Endothelial cell of umbilical vein (primary cell): ENCODE measurements around the gene NEK7. TPM values are rescaled to one million over a fixed set of nuclear protein-coding genes. Genes with fewer than 3 reads are reported as not detected.

ENCODE experiments used
- BruUV-seq: library from RNA; stranded (reverse); fragments of 400-500 nt; replicated peaks from 2 replicates; lab custom pipeline; 2021; lab: Mats Ljungman, UMichigan
- CTCF ChIA-PET: fragments of 300-600, 350-600 bp; sonication (Branson Sonifier 250); formaldehyde crosslinking; loops from one replicate; lab custom pipeline; 2021; ENCODE audit warnings: antibody characterized with exemption, inconsistent platforms; lab: Charles Lee
- POLR2A ChIA-PET: fragments of 300-600, 350-600 bp; sonication (Branson Sonifier 250); formaldehyde crosslinking; loops from one replicate; lab custom pipeline; 2021; ENCODE audit warnings: antibody characterized with exemption, inconsistent platforms; lab: Charles Lee
- DNase-seq: peaks from one replicate; pipeline ENCODE4 v3.0.0-alpha.2; 2011; ENCODE audit warnings: low read depth, low spot score
- FAIRE-seq: peaks from 2 replicates; lab custom pipeline; 2011; peaks lifted over from hg19 to GRCh38; lab: Jason Lieb, UNC
- H2AFZ ChIP-seq: 2 replicates; pipeline ENCODE4 v1.6.0; 2012; ENCODE audit warnings: low read depth, low read length, control low read depth, inconsistent platforms
- H3K27ac ChIP-seq: 2 replicates; pipeline ENCODE4 v1.5.1; 2011; ENCODE audit warnings: low read depth, mild to moderate bottlenecking, control low read depth, low read length, moderate library complexity; ENCODE audit not compliant: insufficient read depth
- H3K27me3 ChIP-seq, 2 experiments: 2 replicates each; pipeline versions ENCODE4 v1.6.0 to v1.6.1; 2011; ENCODE audit warnings: low read length in 2 of 2, mixed read lengths in 1 of 2; ENCODE audit not compliant: control insufficient read depth in 2 of 2, insufficient read depth in 2 of 2
- H3K36me3 ChIP-seq, 2 experiments: 2 replicates in 1 of 2; 3 replicates in 1 of 2; pipeline ENCODE4 v1.5.1; 2011; ENCODE audit warnings: low read length in 2 of 2, mild to moderate bottlenecking in 1 of 2, moderate library complexity in 1 of 2; ENCODE audit not compliant: control insufficient read depth in 2 of 2, insufficient read depth in 2 of 2; ENCODE audit errors: extremely low read depth in 1 of 2
- H3K4me1 ChIP-seq: 3 replicates; pipeline ENCODE4 v1.5.1; 2011; ENCODE audit warnings: mild to moderate bottlenecking, low read length; ENCODE audit not compliant: control insufficient read depth, insufficient read depth; ENCODE audit errors: extremely low read depth
- H3K4me2 ChIP-seq: 2 replicates; pipeline ENCODE4 v1.6.1; 2011; ENCODE audit warnings: low read length, control low read depth, mixed read lengths; ENCODE audit not compliant: insufficient read depth
- H3K4me3 ChIP-seq, 3 experiments: fragments of 200-600 bp in 1 of 3; sonication (generic), shearing (Covaris generic) in 1 of 3; replicated peaks in 1 of 3; 2 replicates each; pipeline ENCODE4 v1.5.1; 2011 to 2016; ENCODE audit warnings: control low read depth in 3 of 3, low read length in 3 of 3, mild to moderate bottlenecking in 2 of 3, inconsistent platforms in 1 of 3, low read depth in 1 of 3, moderate library complexity in 1 of 3; ENCODE audit not compliant: insufficient read depth in 1 of 3
- H3K79me2 ChIP-seq: 2 replicates; pipeline ENCODE4 v1.6.0; 2012; ENCODE audit warnings: low read length, inconsistent platforms; ENCODE audit not compliant: control insufficient read depth, insufficient read depth
- H3K9ac ChIP-seq: replicated peaks from 2 replicates; pipeline ENCODE3; 2011; ENCODE audit warnings: low read length, control low read depth; ENCODE audit not compliant: insufficient read depth; ENCODE audit errors: extremely low read depth
- H3K9me1 ChIP-seq: replicated peaks from 3 replicates; pipeline ENCODE4 v1.6.0; 2011; ENCODE audit warnings: mild to moderate bottlenecking, low read length; ENCODE audit not compliant: control insufficient read depth, insufficient read depth; ENCODE audit errors: extremely low read depth
- H3K9me3 ChIP-seq: replicated peaks from 2 replicates; pipeline ENCODE4 v1.5.1; 2012; ENCODE audit warnings: low read length, inconsistent platforms; ENCODE audit not compliant: control insufficient read depth, insufficient read depth
- H4K20me1 ChIP-seq: replicated peaks from 2 replicates; pipeline ENCODE3; 2011; ENCODE audit warnings: mild to moderate bottlenecking, low read length; ENCODE audit not compliant: control insufficient read depth, insufficient read depth; ENCODE audit errors: extremely low read depth
- EZH2 ChIP-seq: IDR thresholded peaks from 2 replicates; pipeline ENCODE4 v1.6.1; 2012; ENCODE audit warnings: borderline replicate concordance, low read depth, mild to moderate bottlenecking, moderate library complexity, low read length, inconsistent platforms; ENCODE audit not compliant: severe bottlenecking
- GATA2 ChIP-seq: IDR thresholded peaks from 2 replicates; pipeline ENCODE4 v1.7.0; 2011; ENCODE audit warnings: low read depth, mild to moderate bottlenecking, moderate library complexity, mixed read lengths, low read length; ENCODE audit not compliant: insufficient read length, insufficient read depth
- JUN ChIP-seq: IDR thresholded peaks from 2 replicates; pipeline ENCODE4 v1.6.1; 2011; ENCODE audit warnings: borderline replicate concordance, low read depth; ENCODE audit not compliant: insufficient read length, insufficient read depth
- POLR2A ChIP-seq: IDR thresholded peaks from 2 replicates; pipeline ENCODE4 v1.6.1; 2012; ENCODE audit warnings: low read depth, mild to moderate bottlenecking, control low read depth, low read length
- POLR2AphosphoS5 ChIP-seq: IDR thresholded peaks from 2 replicates; pipeline ENCODE4 v1.6.1; 2012; ENCODE audit warnings: low read depth, mild to moderate bottlenecking, control low read depth, low read length, moderate library complexity; ENCODE audit not compliant: insufficient read depth
- dilution Hi-C: fragments of 300-500 bp; cut with MboI; formaldehyde crosslinking; loops from one replicate; pipeline ENCODE4 v1.15.0; 2019; ENCODE audit warnings: low sequenced_read_pairs; ENCODE audit not compliant: extremely low pct_ligation_motif_present
- intact Hi-C: fragments of 100-400 bp; cut with micrococcal nuclease; formaldehyde crosslinking; loops from one replicate; pipeline ENCODE4 v1.10.0; 2022
- polyA plus RNA-seq, 4 experiments: library from polyadenylated mRNA; depleted of rRNA in 3 of 4; stranded (reverse) in 3 of 4; unstranded in 1 of 4; fragments of >200 nt; gene quantifications; 2 replicates each; pipeline versions ENCODE4 v1.2.1 to v1.2.3, GENCODE V29; 2011 to 2012; ENCODE audit warnings: missing spikeins in 1 of 4
- total RNA-seq: library from RNA; stranded (reverse); gene quantifications from 2 replicates; pipeline ENCODE4 v1.2.3, GENCODE V29; 2021
- TF ChIP-seq, protein P1 (sequence below): IDR thresholded peaks from 2 replicates; pipeline ENCODE4 v1.6.1; 2011; ENCODE audit not compliant: insufficient read depth, insufficient read length
- TF ChIP-seq, protein P2 (sequence below), 2 donors: IDR thresholded peaks; 1 replicate in 1 of 2; 2 replicates in 1 of 2; pipeline ENCODE4 v1.5.1; 2011; ENCODE audit warnings: low read length in 2 of 2, mild to moderate bottlenecking in 2 of 2, moderate library complexity in 2 of 2, control low read depth in 1 of 2, inconsistent platforms in 1 of 2, low read depth in 1 of 2; ENCODE audit not compliant: insufficient read depth in 1 of 2; ENCODE audit errors: extremely low read depth in 1 of 2

Gene NEK7
- total and polyA plus RNA-seq, 2 donors (not counting 3 experiments of a cell fraction or from before 2014, with no cell fraction given) = 22.6 to 45.7 TPM

DNA sequence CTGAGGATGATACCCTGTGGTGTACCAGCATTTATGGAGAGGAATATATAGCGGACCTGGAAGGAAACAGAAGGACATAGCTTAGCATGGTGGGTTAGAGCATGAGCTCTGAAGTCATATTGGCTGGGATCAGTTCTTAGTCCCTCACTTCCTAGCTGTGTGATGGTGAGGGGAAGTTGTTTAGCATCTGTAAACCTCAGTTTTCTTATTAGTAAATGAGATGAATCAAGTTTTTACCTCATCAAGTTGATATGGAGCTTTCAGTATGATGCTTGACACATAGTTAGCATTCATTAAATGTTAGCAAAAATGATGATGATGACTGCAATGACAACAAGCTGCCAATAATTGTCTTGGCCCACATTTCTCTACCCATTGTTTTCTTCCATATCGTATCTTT, 84.8 kb downstream of the NEK7 start:
- dilution Hi-C loops = no loop called here
- H3K79me2 ChIP-seq = peaks cover 37% of the 10 kb centered on the region

DNA sequence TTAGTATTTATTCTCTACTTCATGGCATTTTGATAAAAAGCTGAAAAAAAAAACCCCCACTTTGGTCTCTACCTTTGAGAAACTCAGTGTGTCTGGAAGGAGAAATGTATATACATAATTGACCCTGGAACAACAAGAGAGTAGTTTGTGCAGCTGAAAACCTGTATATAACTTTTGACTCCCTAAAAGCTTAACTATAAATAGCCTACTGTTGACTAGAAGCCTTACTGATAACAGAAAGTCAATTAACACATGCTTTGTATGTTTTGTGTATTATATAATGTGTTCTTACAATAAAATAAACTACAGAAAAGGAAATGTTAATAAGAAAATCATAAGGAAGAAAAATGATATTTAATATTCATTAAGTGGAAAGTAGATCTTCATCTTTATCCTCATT, 88.0 kb downstream of the NEK7 start:
- H3K9ac ChIP-seq = no peak overlapping the region
- no peaks in the 10 kb centered on the region for H3K9me1 ChIP-seq
- H3K79me2 ChIP-seq = peaks cover 33% of the 10 kb centered on the region
- intact Hi-C loops (no loop called here), dilution Hi-C loops (no loop called here)
- H3K9me3 ChIP-seq = no peaks in the 10 kb centered on the region
- POLR2A ChIA-PET = no interaction called here
- H3K4me1 ChIP-seq = no peaks in the 10 kb centered on the region
- CTCF ChIA-PET = interaction anchor here (0.9 to 1.7 kb wide), 2 partner anchors 9 to 10 kb away, joined by 4 read pairs; no protein-coding TSS in a partner anchor
- H4K20me1 ChIP-seq = peaks cover 5% of the 10 kb centered on the region
- no peak overlapping the region for H3K4me3 ChIP-seq
- no peaks in the 10 kb centered on the region for H3K27me3 ChIP-seq
- H3K36me3 ChIP-seq = peaks cover 0 to 2% of the 10 kb centered on the region in 2 experiments
- H3K27ac ChIP-seq = no peak overlapping the region
- BruUV-seq = no TSS peak
- TF ChIP-seq GATA2 (no peak), POLR2AphosphoS5 (no peak), JUN (no peak), POLR2A (no peak), EZH2 (no peak)
- TF ChIP-seq, protein P1, sequence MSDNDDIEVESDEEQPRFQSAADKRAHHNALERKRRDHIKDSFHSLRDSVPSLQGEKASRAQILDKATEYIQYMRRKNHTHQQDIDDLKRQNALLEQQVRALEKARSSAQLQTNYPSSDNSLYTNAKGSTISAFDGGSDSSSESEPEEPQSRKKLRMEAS = no peak
- H3K4me2 ChIP-seq = no peak overlapping the region
- H2AFZ ChIP-seq = no peak overlapping the region
- DNase-seq (no peak), FAIRE-seq (no peak)

More for the DNA sequence above, 84.8 kb downstream of the NEK7 start:
- Histone ChIP-seq H3K9me3 (no peaks in the 10 kb centered on the region), H3K9me1 (no peaks in the 10 kb centered on the region), H4K20me1 (peaks cover 5% of the 10 kb centered on the region), H3K36me3 (peaks cover 0 to 2% of the 10 kb centered on the region in 2 experiments), H3K27ac (no peak overlapping the region), H2AFZ (no peak overlapping the region), H3K27me3 (no peaks in the 10 kb centered on the region), H3K4me1 (no peaks in the 10 kb centered on the region), H3K4me3 (no peak overlapping the region), H3K4me2 (no peak overlapping the region), H3K9ac (no peak overlapping the region)
- TF ChIP-seq, protein P2, sequence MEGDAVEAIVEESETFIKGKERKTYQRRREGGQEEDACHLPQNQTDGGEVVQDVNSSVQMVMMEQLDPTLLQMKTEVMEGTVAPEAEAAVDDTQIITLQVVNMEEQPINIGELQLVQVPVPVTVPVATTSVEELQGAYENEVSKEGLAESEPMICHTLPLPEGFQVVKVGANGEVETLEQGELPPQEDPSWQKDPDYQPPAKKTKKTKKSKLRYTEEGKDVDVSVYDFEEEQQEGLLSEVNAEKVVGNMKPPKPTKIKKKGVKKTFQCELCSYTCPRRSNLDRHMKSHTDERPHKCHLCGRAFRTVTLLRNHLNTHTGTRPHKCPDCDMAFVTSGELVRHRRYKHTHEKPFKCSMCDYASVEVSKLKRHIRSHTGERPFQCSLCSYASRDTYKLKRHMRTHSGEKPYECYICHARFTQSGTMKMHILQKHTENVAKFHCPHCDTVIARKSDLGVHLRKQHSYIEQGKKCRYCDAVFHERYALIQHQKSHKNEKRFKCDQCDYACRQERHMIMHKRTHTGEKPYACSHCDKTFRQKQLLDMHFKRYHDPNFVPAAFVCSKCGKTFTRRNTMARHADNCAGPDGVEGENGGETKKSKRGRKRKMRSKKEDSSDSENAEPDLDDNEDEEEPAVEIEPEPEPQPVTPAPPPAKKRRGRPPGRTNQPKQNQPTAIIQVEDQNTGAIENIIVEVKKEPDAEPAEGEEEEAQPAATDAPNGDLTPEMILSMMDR (IDR thresholded peaks at IDR 0.05; ENCODE audit: extremely low read depth in 1 of 2, insufficient read depth in 1 of 2, low read depth in 1 of 2, low read length in 2 of 2) = no peak
- POLR2A ChIA-PET = no interaction called here
- intact Hi-C loops = no loop called here
- FAIRE-seq (no peak), DNase-seq (no peak)
- no TSS peak for BruUV-seq
- CTCF ChIA-PET = interaction anchor here (0.7 to 1.3 kb wide), 2 partner anchors 10 to 45 kb away, joined by 3 read pairs; no protein-coding TSS in a partner anchor
